ENCODE results near the gene PDE6B.

DNA sequence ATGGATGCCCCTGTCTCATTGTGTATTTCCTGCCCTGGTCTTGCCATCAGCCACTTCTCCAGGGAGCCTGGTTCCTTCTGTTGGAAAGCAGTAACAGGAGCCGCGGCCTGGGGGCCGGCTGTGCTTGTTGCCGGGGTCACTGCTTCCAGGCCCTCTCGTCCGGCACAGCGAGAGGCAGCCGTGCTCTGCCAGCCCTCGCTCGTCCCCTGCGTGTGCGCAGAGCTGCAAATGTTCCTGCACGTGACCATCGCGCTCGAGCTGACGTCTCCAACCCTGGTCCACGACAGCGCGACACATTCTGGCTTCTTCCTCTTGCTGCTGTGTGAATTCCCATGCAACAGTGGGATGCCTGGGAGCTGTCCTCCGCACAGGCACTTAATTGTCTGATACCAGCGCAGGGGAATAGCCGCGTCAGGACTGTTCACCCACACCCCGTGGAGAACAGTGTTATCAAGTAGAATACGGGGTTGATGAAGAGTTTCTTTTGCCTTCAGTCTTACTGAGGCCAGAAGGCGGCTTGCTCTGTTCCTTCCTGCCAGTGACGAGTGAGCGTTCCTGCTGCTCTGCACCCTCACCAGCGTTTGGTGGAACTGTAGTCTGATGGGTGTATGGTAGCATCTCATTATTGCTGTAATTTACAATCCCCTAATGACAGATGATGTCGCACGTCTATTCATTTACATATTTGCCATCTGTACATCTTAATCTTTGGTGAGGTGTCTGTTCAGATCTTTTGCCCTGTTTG lies 12.3 kb downstream of the PDE6B start:
- TF ChIP-seq, protein P1, sequence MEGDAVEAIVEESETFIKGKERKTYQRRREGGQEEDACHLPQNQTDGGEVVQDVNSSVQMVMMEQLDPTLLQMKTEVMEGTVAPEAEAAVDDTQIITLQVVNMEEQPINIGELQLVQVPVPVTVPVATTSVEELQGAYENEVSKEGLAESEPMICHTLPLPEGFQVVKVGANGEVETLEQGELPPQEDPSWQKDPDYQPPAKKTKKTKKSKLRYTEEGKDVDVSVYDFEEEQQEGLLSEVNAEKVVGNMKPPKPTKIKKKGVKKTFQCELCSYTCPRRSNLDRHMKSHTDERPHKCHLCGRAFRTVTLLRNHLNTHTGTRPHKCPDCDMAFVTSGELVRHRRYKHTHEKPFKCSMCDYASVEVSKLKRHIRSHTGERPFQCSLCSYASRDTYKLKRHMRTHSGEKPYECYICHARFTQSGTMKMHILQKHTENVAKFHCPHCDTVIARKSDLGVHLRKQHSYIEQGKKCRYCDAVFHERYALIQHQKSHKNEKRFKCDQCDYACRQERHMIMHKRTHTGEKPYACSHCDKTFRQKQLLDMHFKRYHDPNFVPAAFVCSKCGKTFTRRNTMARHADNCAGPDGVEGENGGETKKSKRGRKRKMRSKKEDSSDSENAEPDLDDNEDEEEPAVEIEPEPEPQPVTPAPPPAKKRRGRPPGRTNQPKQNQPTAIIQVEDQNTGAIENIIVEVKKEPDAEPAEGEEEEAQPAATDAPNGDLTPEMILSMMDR (IDR thresholded peaks at IDR 0.05) = no peak
- TF ChIP-seq POLR2A (IDR thresholded peaks at IDR 0.05) = no peak
